SK-N-SH treated with all-trans-retinoic acid at 6 μM for 48 hours (cell line): Measurements from ENCODE around the gene MRPS22.

ENCODE experiments used
- ARNTL ChIP-seq: fragments of 450-650 bp; formaldehyde crosslinking; IDR thresholded peaks from 2 replicates; pipeline ENCODE4 v1.5.0; 2020; ENCODE audit warnings: low read depth, mild to moderate bottlenecking, moderate library complexity, borderline replicate concordance
- CSDC2 ChIP-seq: fragments of 250-450 bp; sonication (Bioruptor Pico); IDR thresholded peaks from 2 replicates; pipeline ENCODE4 v1.5.0; 2020; ENCODE audit warnings: mild to moderate bottlenecking, moderate library complexity
- ISL1 ChIP-seq: fragments of 250-450 bp; sonication (Bioruptor Pico); IDR thresholded peaks from 2 replicates; pipeline ENCODE4 v2.1.2; 2022; ENCODE audit warnings: mild to moderate bottlenecking, moderate library complexity
- OSR1 ChIP-seq: fragments of 250-450 bp; sonication (Bioruptor Pico); IDR thresholded peaks from 2 replicates; pipeline ENCODE4 v1.8.0; 2022; ENCODE audit warnings: moderate library complexity, mild to moderate bottlenecking, inconsistent platforms
- PPARA ChIP-seq: fragments of 250-450 bp; sonication (Bioruptor Pico); IDR thresholded peaks from 2 replicates; pipeline ENCODE4 v1.5.0; 2020; ENCODE audit warnings: mild to moderate bottlenecking, borderline replicate concordance
- RARB ChIP-seq: fragments of 250-450 bp; sonication (Bioruptor Pico); IDR thresholded peaks from 2 replicates; pipeline ENCODE4 v1.8.0; 2021; ENCODE audit warnings: mild to moderate bottlenecking, moderate library complexity
- TCF4 ChIP-seq: fragments of 250-450 bp; sonication (Bioruptor Pico); IDR thresholded peaks from 2 replicates; pipeline ENCODE4 v1.8.0; 2021; ENCODE audit warnings: mild to moderate bottlenecking, moderate library complexity, borderline replicate concordance
- ZC3H10 ChIP-seq: fragments of 250-450 bp; sonication (Bioruptor Pico); IDR thresholded peaks from 2 replicates; pipeline ENCODE4 v1.5.1; 2021; ENCODE audit warnings: mild to moderate bottlenecking, moderate library complexity
- ZFP3 ChIP-seq: fragments of 250-450 bp; sonication (Bioruptor Pico); IDR thresholded peaks from 2 replicates; pipeline ENCODE4 v1.5.0; 2020; ENCODE audit warnings: mild to moderate bottlenecking, moderate library complexity
- ZFP30 ChIP-seq: fragments of 450-650 bp; formaldehyde crosslinking; IDR thresholded peaks from 2 replicates; pipeline ENCODE4 v1.5.0; 2022; ENCODE audit warnings: mild to moderate bottlenecking, moderate library complexity
- TF ChIP-seq, protein P1 (sequence below): fragments of 250-450 bp; sonication (Bioruptor Pico); IDR thresholded peaks from 2 replicates; pipeline ENCODE4 v1.8.0; 2021; ENCODE audit warnings: low read depth, mild to moderate bottlenecking, moderate library complexity, borderline replicate concordance

DNA sequence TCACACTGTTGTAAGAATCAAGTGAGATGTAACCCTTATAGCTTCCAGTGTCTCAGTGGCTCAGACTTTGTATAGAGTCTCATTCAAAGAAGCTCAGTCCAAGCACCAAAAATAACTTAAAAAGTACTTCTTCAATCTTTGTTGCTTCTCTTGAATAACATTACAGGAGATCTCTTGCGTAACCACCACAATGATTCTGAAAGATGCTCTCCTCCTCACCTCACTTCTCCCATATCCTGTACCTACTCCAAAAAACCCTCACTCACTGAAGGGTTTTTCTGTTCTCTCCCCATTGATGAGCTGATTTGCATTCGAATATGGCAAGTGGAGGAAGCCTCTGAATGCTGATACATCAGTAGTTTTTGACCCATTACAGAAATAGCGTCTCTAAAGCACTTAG is 39.4 kb upstream of the MRPS22 start:
- TF ChIP-seq RARB (no peak), OSR1 (CRISPR knock-in tag) (no peak), CSDC2 (CRISPR knock-in tag) (no peak), TCF4 (CRISPR knock-in tag) (no peak), ARNTL (CRISPR knock-in tag) (no peak), ISL1 (CRISPR knock-in tag) (no peak), ZFP30 (CRISPR knock-in tag) (no peak), ZFP3 (CRISPR knock-in tag) (no peak), PPARA (CRISPR knock-in tag) (no peak), ZC3H10 (CRISPR knock-in tag) (no peak)
- TF ChIP-seq, protein P1, sequence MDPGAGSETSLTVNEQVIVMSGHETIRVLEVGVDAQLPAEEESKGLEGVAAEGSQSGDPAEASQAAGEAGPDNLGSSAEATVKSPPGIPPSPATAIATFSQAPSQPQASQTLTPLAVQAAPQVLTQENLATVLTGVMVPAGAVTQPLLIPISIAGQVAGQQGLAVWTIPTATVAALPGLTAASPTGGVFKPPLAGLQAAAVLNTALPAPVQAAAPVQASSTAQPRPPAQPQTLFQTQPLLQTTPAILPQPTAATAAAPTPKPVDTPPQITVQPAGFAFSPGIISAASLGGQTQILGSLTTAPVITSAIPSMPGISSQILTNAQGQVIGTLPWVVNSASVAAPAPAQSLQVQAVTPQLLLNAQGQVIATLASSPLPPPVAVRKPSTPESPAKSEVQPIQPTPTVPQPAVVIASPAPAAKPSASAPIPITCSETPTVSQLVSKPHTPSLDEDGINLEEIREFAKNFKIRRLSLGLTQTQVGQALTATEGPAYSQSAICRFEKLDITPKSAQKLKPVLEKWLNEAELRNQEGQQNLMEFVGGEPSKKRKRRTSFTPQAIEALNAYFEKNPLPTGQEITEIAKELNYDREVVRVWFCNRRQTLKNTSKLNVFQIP (CRISPR knock-in tag): no peak
